HT1080 (cell line): Measurements from ENCODE around the gene KLF13. TPM values are rescaled to one million over a fixed set of nuclear protein-coding genes. Genes with fewer than 3 reads are reported as not detected.

Experiments used
- DNase-seq: peaks from one replicate; pipeline ENCODE4 v3.0.0-alpha.2; 2015; ENCODE audit warnings: low read depth
- total RNA-seq: library from RNA; depleted of rRNA; stranded (reverse); fragments of >200 nt; shearing (Covaris generic); gene quantifications from 2 replicates; pipeline ENCODE4 v1.2.3, GENCODE V29; 2014

The KLF13 gene
- total RNA-seq, 1 experiment from 2014 or later, result 10.5 TPM

DNA sequence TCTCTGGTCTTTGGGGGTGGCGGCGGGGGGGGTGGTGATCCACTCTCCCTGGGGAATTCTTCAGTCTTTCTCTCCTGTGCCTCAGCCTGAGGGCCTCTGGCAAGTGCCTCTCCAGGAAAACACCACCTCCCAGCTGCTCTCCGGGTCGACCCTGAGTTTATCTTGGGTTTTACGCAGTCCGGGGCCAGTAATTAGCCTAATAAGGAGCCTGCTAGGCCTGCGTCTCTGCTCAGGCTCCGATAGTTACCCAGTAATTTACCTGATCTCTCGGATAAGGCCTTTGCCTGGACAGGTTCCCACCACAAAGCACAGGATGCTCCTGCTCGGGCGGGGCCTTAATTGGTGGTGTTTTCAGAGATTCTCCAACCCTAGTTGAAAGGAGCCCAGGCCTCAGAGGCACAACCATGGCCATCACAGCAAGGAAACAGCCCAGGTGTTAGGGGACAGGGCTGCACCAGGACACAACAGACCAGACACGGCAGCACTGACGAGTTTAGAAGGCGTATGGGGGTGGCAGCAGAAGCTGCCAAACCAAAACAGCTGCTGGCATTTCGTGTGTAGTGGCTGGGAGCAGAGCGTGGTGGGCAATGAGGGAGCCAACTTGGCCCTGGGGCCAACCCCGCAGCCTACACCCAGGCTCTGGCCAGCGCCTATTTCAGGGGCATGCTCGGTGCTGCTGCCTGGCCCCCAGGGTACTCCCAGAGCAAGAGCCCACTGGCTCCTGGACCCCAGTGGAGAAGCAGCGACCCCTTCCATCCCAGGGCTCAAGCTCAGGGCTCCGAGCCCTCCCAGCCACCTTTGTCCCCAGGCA lies 71.4 kb downstream of the KLF13 start:
- DNase-seq, result no peak

DNA sequence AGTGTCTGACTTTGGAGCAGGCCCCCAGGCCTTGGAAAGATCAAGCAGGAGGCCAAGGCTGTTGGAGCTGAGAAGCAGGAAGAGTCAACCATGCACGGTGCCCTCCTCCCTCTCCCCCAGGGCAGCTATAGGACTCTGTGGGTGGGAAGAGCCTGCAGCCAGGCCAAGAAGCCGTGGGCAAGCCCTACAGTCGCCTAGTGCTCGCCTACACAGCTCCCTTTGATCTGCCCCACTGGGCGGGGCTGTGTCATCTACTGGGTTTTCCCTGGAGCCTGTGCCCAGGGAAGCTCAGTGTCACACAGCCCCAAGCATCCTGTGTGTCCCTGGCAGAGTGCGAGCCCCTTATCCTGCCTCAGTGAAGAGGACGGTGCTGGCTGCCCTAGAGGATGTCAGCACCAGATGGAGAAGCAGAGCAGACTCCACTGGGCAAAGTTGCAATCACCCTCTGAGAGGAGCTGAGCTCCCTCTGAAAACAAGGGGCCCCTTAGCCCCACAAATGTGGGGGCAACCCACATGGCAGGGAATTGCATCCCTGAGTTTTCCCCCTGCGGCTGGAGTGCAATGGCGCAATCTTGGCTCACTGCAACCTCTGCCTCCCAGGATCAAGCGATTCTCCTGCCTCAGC lies 72.2 kb downstream of the KLF13 start:
- DNase-seq, result no peak

DNA sequence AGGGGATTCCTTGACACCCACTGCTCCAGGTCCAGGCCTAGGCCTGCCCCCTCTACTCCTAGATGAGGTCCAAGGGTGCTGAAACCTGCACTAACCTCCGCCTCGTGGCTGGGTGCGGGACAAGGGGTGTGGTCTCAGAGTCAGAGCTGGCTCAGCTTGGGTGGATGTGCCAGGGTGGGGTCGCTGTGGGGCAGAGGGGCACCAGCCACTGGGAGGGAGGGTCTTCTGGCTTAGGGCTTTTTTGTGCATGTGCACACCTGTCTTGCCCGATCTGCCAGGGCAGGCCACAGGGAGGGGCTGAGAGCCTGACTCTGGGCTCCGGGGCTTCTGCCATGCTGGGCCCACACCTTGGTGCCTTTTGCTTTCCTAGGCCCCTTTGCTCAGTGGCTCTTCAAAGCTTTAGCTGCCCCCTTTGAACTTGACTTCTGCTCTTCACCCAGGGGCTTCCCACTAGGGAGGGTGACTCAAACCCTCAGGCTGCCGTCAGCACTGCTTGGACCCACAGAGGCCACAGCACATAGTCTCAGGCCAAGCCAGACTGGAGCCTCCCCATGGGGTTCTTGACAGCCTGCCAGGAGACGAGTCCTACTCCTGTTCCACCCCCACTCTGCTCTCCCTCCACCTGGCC lies 73.0 kb downstream of the KLF13 start:
- no peak for DNase-seq

DNA sequence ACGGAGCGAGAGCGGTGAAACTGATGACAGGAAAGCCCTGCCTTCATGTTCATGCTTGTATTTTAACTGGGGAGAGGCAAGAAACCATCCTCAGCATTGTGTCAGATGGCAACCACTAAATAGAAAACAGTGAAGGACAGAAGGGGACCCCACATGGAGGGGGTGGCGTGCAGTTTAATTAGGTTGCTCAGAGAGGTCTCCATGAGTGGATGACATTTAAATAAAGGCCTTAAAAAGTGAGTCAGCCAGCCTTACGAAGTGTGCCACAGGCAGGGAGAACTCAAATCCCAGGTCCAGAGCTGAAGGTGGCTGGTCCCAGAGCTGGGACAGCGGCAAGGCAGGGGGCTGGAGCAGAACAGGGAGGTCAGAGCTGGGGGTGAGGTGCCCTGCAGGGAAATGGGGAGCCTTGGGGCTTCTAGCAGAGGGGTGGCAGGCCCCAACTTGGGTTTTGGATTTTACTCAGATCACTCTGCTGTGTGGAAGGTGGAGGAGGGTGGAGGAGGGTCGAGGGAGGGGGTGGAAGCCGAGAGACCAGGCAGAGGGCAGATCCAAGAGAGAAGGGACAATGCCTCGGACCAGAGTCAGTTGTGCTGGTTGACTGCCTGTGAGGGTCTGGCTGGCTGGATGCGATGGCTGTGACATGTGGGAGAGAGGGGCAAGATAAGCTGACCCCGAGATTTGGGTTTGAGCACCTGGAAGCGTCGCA lies 73.7 kb downstream of the KLF13 start:
- DNase-seq, result no peak

DNA sequence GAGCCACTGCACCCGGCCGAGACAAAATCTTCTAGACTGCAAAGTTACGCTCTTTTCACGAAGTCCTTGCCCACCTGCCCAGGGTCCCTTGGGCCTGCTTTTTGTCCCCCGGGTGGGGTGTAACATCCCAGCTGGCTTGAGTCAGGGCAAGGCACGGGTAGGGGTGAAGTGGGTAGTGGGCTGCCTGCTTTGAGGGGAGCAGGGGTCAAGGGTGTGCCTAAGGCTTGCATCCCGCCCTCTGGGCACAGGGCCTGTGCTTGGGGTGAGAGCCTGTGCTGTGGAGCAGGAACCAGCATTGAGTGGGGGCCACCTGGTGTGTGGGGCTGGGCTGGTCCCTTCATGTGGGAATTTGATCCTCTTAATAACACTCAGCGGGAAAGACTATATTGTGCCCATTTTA lies 74.6 kb downstream of the KLF13 start:
- no peak for DNase-seq

DNA sequence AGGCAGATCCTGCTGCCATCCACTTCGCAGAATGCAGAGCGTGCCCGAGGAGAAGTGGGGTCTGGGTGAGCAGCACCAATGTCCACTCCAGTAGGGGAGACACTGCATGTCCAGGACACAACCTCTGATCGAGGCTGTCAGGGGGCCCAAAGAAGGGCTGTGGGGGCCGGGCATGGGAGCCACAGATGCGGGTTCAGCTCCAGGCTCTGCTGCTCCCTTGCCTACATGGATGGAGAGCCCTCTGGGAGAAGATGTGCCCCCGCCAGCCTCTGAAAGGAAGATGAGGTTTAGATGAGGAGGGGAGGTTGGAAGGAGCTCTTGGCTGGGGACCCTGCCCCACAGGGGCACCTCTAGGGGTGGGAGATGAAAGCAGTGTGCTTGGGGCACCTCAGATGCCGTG lies 75.4 kb downstream of the KLF13 start:
- DNase-seq, result no peak

DNA sequence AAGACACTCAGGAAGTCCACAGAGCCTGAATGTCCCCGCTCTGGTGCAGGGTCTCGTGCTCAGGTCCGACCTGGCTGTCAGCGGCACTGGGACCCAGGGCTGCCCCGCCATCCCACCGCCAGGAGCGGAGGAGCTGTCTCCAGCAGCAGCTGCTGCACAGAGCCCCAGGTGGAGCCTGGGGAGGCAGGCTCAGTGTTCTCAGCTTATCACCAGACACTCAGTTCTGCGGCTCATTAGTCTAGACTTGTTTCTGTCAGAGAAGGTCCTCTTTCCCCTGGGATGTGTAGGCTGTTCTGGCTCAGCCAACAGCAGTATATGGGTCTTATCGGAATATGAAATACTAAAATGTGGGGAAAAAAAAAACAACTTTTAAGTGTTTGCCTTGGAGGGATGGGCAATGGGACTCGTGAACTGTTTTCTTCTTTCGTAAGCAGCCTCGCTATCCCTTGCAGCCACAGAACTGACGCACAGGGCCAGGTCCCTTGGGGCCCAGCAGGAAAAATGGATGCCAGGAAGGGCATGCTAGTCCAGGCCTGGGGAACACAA lies 75.9 kb downstream of the KLF13 start:
- DNase-seq, result no peak

DNA sequence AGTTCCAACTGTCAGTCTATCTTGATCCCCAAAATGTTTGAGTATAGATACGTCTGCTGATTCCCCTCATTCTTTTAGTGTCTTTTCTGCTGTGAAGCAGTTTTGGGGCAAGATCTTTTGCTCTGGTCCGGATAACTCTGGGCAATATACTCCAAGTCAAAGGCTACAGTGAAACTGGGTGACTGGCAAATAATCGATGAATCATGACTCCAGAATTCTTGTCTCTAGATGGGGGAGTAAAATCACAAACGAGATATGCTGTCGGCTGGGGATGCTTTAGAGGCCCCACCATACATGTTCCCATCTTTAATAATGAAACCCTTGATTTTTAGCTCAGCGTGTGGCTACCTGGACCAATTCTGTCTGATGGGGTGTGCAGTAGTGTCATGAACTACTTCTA lies 76.5 kb downstream of the KLF13 start:
- DNase-seq, result no peak

DNA sequence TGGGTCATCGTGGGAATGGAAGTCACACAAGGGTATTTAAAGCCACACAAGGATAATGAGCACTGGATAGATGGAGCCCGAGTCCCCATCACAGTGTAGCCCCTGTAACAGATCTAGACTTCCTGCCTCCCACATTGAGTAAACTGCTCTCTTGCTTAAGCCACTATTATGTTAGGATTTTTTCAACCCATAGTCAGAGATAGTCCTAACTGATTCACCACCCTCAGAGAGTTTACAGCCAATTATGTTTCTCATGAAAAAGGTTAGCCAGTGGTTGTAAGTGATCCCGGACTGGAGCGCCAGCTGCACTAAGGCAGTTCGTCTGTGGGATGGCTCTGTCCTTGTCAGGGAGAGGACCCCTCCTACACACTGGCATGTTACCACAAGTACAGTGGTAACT lies 77.0 kb downstream of the KLF13 start:
- DNase-seq, result no peak

DNA sequence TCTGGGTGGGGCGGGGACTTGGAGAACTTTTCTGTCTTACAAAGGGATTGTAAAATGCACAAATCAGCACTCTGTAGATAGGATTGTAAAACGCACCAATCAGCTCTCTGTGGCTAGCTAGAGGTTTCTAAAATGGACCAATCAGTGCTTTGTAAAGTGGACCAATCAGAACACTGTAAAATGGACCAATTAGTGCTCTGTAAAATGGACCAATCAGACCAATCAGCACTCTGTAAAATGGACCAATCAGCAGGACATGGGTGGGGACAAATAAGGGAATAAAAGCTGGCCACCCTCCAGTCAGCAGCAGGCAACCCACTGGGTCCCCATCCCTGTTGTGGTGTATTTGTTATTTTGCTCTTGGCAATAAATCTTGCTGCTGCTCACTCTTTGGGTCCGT lies 77.7 kb downstream of the KLF13 start:
- DNase-seq, result no peak

DNA sequence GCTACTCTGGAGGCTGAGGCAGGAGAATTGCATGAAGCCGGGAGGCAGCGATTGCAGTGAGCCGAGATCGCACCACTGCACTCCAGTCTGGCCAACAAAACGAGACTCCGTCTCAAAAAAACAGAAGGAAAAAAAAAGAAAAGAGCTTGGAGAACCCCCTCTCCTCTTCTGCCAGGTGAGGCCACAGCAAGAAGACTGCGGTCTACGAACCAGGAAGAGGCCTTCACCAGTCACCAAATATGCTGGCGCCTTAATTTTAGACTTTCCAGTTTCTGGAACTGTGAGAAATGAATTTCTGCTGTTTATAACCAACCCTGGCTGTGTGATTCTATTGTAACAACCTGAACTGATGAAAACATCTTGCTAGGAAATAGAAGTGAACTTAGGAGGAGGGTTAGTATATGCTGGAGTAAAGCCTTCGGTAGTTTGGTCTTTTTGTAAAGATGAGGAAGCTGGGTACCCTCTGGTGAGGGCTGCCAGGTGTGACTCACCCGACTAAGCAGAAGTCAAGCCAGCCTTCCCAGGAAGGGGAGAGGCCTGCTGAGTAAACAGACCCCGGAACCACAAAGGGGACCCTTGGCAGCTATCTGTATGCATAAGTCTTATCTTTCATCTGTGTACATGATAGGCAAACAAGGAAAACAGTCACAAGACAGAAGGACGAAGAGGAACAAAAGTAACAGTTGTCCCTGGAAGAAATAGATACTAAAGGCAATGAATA lies 78.7 kb downstream of the KLF13 start:
- DNase-seq, result peak; percentile 52

DNA sequence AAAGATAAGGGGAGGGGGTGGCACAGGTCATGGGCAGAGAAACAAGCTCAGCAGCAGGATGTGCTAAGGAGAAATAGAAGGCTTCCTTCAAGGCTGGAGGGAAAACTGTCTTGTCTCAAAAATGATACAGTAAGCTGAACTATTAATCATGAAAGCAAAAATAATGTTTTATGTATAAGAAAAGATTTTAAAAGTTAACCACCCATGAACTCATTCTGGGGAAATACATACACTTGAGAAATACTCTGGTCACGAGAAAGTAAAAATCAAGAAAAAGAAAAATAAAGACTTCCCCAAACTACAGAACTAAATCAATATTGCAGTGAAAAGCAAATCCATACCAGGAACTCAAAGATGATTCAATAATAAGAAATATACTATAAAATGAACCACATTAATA lies 80.7 kb downstream of the KLF13 start:
- no peak for DNase-seq

DNA sequence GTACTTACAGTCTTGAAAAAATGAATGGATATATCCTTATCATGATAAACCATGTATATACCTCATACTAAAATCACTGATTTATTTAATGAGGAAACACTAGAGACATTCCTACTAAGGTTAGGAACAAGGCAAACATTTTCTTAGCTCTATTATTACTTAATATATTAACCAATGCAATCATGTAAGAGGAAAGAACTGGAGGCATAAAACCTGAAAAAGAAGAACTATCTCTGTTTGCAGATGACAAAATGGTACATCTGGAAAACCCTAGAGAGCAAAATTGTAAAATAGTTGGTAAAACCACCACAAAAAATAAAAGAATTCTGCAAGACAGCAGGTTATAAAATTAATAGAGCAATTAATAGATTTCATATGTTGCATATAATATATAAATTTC lies 81.2 kb downstream of the KLF13 start:
- no peak for DNase-seq

DNA sequence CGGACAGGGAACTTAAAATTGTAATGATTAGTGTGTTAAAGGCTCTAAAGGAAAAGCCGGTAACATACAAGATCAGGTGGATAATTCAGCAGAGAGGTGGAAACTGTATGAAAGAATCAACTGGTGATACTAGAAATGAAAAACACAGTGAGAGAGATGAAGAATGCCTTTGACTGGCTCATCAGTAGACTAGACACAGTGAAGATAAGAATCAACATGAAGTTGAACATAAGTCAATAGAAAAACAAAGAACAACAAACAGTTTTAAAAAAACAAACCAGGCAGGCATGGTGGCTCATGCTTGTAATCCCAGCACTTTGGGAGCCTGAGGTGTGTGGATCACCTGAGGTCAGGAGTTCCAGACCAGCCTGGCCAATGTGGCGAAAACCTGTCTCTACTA lies 82.1 kb downstream of the KLF13 start:
- DNase-seq, result no peak

DNA sequence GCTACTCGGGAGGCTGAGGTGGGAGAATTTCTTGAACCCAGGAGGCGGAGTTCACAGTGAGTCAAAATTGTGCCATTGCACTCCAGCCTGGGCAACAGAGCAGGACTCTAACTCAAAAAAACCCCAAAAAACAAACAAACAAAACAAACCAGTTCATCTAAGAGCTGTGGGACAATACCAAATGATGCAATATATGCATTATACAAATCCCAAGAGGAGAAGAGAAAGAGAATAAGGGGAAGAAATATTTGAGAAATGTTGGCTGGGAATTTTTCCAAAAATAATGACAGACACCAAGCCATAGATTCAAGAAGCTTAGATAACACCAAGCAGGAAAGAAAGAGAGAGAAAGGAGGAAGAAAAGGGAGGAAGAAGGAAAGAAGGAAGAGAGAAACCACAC lies 82.5 kb downstream of the KLF13 start:
- no peak for DNase-seq

DNA sequence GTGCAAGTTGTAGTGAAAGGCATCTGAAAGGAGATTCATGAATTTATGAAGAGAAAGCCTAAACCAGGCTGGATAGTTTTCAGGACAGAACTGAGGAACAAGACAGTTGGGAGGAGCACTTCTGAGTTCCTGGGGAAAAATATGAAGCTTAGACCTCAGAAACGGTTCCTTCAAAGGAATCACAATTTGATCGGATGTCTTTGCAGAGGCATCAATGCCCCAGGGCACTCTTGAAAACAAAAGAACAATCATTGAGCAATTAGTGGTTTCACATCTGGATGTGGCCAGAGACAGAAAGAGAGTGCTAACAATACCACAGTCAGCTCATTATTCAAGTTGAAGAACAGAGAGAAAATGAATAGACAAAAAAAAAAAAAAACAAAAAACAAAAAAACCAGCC lies 86.2 kb downstream of the KLF13 start:
- no peak for DNase-seq

DNA sequence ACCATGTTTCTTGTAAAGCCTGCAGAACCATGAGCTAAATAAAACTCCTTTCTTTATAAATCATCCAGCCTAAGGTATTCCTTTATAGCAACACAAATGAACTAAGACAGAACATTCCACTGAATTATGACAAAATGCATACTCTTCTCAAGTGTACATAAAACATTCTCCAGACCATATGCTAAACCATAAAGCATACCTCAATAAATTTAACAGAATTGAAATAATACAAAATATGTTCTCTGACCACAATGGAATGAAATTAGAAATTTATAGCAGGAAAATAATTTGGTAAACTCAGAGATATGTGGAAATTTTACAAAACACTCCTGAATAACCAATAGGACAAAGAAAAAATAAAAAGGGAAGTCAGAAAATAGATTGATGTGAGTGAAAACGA lies 88.6 kb downstream of the KLF13 start:
- no peak for DNase-seq

DNA sequence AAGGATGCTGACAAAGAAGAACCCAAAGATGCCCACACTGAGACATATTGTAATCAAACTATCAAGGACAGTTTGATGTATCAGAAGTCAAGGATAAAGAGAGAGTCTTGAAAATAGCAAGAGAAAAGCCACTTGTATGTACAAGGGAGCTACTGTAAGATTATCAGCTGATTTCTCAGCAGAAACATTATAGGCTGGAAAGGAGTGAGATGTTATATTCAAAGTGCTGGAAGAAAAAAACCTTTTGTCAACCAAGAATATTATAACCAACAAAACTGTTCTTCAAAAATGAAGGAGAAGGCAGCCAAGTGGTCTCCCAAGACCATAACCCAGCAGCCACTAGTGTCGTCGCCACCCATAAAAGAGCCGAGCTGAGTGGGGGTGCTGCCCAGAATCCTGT lies 93.2 kb downstream of the KLF13 start:
- no peak for DNase-seq

DNA sequence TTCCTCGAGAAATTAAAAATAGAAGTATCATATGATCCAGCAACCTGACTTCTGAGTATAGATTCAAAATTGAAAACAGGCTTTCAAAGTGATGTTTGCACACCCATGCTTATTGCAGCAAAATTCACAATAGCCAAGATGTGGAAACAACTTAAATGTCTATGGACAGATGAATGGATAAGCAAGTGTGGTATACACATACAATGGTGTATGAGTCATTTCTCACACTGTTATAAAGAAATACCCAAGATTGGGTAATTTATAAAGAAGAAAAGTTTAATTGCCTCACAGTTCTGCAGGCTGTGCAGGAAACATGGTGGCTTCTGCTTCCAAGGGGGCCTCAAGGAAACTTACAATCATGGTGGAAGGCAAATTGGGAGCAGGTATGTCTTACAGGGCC lies 100.8 kb downstream of the KLF13 start:
- no peak for DNase-seq
